GM18909 (cell line): ENCODE results near the gene ISYNA1.

ENCODE experiments used
- ATAC-seq: cut with Tn5 transposase; IDR thresholded peaks from one replicate; pipeline ENCODE4 v1.9.1; 2021; ENCODE audit warnings: mild to moderate bottlenecking; ENCODE audit not compliant: unreplicated experiment, poor library complexity

ISYNA1 gene

GRCh38 chr19:18468517-18468916 lies 30.6 kb upstream of the ISYNA1 start:
- no peak for ATAC-seq

- no peak for ATAC-seq
Measured at GRCh38 chr19:18467978-18468377, 30.0 kb upstream of the ISYNA1 start.

- no peak for ATAC-seq
Measured at GRCh38 chr19:18466354-18466753, 28.4 kb upstream of the ISYNA1 start.

DNA sequence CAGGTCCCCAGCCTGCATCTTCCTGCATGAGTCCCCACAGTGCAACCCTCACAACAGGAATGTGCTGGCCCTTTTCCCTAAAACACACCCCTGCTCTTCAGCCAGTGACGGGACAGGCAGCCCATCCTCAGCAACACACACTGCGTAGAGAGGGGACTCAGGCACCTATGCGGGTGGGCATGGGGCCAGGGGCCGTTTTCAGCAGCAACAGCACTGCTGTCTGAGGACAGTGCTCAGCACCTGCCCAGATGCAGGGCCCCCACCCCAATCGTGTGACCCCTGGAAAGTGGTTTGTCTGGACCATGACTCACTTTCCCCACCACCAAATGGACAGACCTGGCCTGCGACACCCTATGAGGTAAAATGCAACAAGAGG lies 28.0 kb upstream of the ISYNA1 start:
- ATAC-seq = no peak

DNA sequence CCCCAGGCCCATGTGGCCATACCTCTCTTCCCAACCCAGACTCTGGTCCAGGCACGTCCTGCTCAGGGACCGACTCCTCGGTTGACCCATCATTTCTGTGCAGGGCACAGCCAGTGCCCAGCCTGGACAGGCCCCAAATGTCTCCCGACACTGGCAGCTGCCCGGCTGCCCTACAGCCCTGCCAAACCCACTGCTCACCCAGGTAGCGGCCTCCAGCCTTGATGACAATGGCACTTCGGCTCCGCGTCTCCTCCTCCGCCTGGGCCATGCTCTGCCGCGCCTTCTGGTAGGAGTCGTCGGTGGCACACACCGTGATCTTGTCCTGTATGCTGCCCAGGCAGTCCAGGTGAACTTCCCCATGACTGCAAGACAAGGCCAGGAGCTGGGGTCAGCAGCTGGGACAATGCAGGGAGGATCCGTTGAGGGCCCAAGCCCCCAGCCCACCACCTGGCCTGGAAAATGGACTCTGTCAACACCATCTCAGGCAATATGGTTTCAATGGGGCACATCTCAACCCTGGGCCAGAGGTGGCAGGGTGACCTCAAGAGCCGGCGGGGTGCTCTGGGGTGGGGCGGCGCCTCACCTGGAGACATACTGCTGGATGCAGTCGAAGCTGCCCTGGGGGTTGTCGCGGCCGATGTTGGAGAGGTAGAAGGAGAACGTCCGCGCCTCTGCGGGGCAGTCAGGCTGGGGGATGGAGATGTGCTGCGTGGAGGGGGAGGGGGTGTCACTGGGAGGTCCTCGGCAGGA lies 27.5 kb upstream of the ISYNA1 start:
- no peak for ATAC-seq

GRCh38 chr19:18464646-18465045 lies 26.7 kb upstream of the ISYNA1 start:
- ATAC-seq = no peak

DNA sequence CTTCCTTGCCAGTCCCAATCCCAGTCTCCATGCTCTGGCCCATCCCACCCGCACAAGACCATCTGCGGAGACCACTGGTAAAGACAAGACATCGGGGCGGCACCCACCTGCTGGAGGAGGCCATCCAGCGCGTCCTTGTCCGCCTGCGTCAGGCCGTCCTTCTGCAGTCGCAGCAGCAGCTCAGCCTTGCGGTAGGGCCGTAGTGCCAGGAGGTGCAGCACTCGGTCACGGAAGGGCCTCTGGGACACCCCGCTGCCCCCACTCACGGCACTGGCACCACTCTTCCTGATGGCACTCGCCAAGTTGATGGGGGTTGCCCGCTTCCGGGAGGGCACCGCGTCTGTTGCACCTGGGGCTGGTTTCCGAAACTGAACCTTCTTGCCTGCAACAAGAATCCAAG lies 23.5 kb upstream of the ISYNA1 start:
- no peak for ATAC-seq

DNA sequence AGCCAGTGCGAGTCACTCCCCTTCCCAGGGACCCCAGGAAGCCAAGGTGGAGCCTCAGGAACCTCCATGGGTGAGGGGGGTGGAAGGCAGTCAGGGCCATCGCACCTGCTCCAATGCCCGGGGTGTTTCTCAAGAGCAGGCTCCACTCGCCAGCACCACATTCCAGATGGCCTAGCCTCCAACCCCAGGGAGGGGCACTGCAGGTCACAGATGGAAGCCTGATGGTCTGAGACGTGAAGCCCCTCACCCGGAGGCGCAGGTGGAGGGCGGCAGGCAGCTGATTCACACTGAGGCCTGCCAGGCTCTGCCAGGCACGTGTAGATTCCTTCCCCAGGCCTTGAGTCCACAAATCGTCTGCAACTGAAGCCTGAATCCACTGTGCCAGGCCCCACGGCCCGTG lies 23.0 kb upstream of the ISYNA1 start:
- ATAC-seq = no peak

- no peak for ATAC-seq
Measured at GRCh38 chr19:18457483-18458331, 19.8 kb upstream of the ISYNA1 start.

- ATAC-seq = no peak
Measured at GRCh38 chr19:18456974-18457373, 19.0 kb upstream of the ISYNA1 start.

DNA sequence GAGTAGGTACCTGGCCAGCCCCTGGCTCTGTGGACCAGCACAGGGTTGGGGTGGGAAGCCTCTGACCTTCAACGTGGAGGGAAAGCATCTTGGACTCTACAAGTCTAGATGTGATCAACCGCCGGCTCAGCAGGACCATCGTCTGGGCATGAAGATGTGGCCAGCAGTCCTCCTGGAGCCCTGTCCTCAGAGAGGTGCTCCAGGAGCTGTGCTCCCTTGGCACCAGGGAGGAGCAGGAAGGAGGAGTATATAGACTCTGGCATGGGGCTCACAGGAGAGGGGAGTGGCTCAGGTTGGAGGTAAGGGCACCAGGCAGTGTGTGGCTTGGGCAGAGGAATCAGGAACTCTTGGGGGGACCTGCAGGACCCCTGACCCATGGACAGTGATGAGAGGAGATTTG lies 18.3 kb upstream of the ISYNA1 start:
- no peak for ATAC-seq

- ATAC-seq = no peak
Measured at GRCh38 chr19:18453269-18454024, 15.5 kb upstream of the ISYNA1 start.

GRCh38 chr19:18452386-18452785 lies 14.5 kb upstream of the ISYNA1 start:
- ATAC-seq = no peak

DNA sequence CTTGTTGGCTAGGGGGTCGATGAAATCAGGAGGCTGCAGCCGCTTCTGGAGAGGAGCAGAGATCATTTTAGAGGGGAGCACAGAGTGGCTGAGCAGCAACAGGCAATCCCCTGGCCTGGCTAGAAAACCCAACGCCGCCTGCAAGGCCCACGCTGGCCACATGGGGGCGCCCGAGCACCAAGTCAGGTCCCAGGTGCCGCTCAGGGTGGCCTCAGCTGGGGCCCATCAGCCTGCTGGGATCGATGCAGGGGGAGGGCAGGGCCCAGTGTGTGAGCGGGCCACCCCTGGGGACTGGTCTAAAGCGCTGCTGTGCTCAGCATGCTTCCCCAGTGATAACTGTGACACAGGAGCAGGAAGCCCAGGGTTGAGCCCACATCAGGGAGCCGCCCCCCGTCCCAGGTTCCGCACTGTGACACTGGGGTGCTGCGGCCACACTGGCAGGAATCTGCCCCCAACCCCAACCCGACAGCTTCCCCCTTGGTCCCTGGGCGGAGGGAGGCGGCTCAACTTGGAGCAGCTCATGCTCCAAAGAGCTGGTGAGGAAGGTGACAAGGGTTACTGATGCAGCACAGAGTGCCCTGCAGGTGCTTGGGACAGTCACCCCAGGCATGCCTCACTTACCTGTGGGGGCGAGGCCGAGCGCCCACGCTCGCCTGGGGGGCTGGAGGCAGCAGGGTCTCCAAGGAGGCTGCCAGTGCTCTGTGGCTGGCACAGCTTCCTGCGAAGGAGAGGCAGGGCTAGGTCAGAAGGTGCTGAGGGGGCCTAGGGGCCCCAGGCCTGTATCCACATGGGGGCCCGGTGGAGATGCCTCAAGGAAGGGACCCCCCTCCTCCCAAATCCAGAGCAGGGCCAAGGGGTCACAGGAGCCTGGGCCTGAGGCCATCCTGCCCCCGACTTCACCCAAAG lies 13.3 kb upstream of the ISYNA1 start:
- ATAC-seq = no peak

DNA sequence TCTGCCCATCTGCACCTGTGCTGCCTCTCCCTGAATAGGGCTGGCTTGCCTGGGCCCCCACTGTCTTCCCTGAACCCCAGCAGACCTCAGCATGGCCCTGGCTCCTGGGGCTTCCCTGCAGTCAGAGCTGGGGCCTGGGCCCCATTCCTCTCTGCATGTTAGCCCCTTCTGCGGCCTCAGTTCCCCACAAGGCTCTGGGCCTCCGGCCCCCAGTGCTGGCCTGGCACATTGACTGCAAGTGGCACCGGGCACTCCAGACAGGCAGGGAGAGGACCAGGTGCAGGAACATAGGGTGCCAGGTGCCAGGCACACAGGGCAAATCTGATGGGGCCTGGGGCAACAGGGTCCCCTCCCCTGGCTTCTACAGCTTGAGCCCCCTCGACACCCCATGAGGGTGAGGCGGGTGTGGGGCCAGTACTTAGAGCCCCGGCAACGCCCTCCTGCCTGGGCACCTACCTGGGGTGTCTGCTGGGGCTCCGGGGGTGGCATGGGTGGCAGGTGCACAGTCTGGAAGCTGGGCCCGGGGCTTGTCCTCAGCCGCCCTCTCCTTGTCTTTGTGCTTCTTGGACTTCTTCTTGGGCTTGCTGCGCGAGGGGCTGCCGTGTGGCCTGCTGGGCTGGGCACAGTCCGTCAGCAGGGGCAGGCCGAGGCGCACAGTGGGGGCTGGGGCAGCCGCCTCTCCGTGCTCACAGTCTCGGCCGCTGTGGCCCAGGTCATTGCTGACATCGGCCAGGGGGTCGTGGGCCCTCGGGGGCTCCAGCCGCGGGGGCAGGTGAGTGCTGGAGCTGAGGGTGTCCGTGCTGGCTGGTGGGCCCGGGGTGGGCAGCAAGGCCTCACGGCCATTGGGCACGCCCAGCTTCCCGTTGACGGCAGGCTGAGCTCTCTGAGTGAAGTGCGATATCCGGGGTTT lies 12.3 kb upstream of the ISYNA1 start:
- ATAC-seq = no peak

DNA sequence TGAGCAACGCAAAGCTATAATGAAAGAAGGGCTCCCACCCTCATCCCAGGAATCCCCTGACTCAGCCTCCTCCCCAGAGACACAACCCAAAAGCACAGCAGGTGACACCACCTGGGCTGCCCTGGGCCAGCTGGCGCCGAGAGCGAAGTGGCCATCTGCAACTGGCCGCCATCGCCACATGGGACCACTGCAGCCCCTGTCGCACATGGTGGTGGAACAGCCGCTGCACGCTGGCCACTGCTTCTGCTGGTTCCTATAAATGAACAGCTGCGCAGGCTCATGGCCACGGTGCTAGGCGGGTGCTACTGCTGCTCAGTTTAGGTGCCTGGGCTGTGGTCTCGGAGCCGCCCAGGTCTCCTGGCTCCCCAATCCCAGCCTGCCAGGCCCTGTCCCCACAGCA lies 11.6 kb upstream of the ISYNA1 start:
- ATAC-seq = no peak

GRCh38 chr19:18446811-18447359 lies 9.0 kb upstream of the ISYNA1 start:
- no peak for ATAC-seq

DNA sequence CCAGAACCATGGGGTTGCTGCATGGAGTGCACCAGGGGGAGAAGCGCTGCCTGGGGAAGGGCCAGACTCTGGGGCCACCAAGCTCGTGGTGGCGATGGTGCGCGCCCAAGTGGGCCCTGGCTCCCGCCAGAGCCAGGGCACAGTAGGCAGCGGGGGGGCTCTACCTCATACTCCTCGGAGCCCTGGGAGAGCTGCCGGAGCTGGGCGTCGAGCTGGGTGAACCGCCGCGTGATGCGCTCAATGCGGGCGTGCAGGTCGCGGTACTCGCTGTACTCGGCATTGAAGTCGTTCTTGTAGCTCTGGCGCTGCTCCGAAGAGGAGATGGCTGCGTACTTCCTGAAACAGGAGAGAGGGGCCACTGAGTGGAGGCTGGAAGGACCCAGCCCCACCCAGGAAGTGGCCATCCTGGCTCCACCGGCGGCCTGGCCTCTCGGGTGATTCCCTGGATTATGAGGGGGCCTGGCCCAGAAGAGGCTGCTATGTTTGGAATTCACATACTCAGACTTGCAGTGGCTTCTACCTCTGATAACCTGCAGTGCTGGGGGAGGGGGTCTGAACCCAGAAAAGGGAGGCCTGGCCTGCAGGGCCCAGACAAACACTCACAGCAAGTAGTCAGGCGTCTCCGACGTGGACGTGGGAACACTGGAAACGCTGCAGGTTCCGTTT lies 8.3 kb upstream of the ISYNA1 start:
- no peak for ATAC-seq
